Gastroesophageal sphincter (tissue), 3 donors: ENCODE measurements around the gene ACACB.

Experiments
- CTCF ChIP-seq, 4 experiments: fragments of 200-600 bp in 2 of 4; fragments of 450-650 bp in 2 of 4; sonication (generic) in 1 of 4; IDR thresholded peaks; one replicate each; pipeline ENCODE4 v1.5.1; 2017 to 2019; ENCODE audit warnings: antibody characterized with exemption in 4 of 4, mild to moderate bottlenecking in 2 of 4, moderate library complexity in 2 of 4
- EP300 ChIP-seq: sonication (generic); formaldehyde crosslinking; IDR thresholded peaks from one replicate; pipeline ENCODE4 v1.6.1; 2017; ENCODE audit warnings: antibody characterized with exemption, mild to moderate bottlenecking
- POLR2A ChIP-seq, 2 donors: fragments of 450-650 bp; IDR thresholded peaks; one replicate each; pipeline ENCODE4 v1.6.1; 2017; ENCODE audit warnings: antibody characterized with exemption in 2 of 2, mild to moderate bottlenecking in 2 of 2, moderate library complexity in 1 of 2

GRCh38 chr12:109281452-109281851, 165.1 kb downstream of the ACACB start:
- TF ChIP-seq CTCF (IDR thresholded peaks at IDR 0.05), result no peak
- no peak for TF ChIP-seq POLR2A (IDR thresholded peaks at IDR 0.05)
- TF ChIP-seq EP300, result no peak
